ENCODE data around the gene DENND4B.

- TF ChIP-seq, protein P1, sequence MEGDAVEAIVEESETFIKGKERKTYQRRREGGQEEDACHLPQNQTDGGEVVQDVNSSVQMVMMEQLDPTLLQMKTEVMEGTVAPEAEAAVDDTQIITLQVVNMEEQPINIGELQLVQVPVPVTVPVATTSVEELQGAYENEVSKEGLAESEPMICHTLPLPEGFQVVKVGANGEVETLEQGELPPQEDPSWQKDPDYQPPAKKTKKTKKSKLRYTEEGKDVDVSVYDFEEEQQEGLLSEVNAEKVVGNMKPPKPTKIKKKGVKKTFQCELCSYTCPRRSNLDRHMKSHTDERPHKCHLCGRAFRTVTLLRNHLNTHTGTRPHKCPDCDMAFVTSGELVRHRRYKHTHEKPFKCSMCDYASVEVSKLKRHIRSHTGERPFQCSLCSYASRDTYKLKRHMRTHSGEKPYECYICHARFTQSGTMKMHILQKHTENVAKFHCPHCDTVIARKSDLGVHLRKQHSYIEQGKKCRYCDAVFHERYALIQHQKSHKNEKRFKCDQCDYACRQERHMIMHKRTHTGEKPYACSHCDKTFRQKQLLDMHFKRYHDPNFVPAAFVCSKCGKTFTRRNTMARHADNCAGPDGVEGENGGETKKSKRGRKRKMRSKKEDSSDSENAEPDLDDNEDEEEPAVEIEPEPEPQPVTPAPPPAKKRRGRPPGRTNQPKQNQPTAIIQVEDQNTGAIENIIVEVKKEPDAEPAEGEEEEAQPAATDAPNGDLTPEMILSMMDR (IDR thresholded peaks at IDR 0.05 in 2 of 3, conservative IDR thresholded peaks at IDR 0.05 in 1 of 3; ENCODE audit: control insufficient read depth in 2 of 3, extremely low read depth in 1 of 3, insufficient read depth in 1 of 3, low read depth in 3 of 3, low read length in 3 of 3) = no peak
- TF ChIP-seq CHD4 (IDR thresholded peaks at IDR 0.05) (no peak), BRCA1 (IDR thresholded peaks at IDR 0.05; ENCODE audit: low read depth, low read length) (no peak), SP1 (IDR thresholded peaks at IDR 0.05; ENCODE audit: low read depth, low read length) (no peak), TCF7 (IDR thresholded peaks at IDR 0.05; ENCODE audit: borderline replicate concordance) (no peak), YY1 (IDR thresholded peaks at IDR 0.05; ENCODE audit: low read depth, low read length) (no peak), ZZZ3 (IDR thresholded peaks at IDR 0.05; ENCODE audit: control insufficient read depth, insufficient read length, low read depth) (no peak), EP300 (IDR thresholded peaks at IDR 0.05; ENCODE audit: borderline replicate concordance in 1 of 2, control insufficient read depth in 1 of 2, low read depth in 2 of 2, low read length in 2 of 2) (no peak), USF2 (IDR thresholded peaks at IDR 0.05; ENCODE audit: borderline replicate concordance, low read depth, low read length) (no peak), MEF2B (IDR thresholded peaks at IDR 0.05; ENCODE audit: partially characterized antibody, poor library complexity, severe bottlenecking) (no peak), POLR2A (IDR thresholded peaks at IDR 0.05; ENCODE audit: low read depth, low read length) (no peak), RCOR1 (conservative IDR thresholded peaks at IDR 0.05; ENCODE audit: low read depth, low read length) (no peak), CBX3 (IDR thresholded peaks at IDR 0.05; ENCODE audit: borderline replicate concordance, low read depth) (no peak), PKNOX1 (IDR thresholded peaks at IDR 0.05) (no peak)
These were observed 8.3 kb upstream of the DENND4B start for GRCh38 chr1:153954826-153955225.

Data from GM12878 (cell line).